IPS-11a (cell line): Measurements from ENCODE around the gene BICD1.

Experiments used
- H3K4me3 ChIP-seq: one replicate; pipeline ENCODE4 v1.5.1; 2013; ENCODE audit warnings: low read depth, low read length, control low read depth

Gene BICD1

GRCh38 chr12:32100888-32101287 is 5.8 kb upstream of the BICD1 start:
- no peak overlapping the region for H3K4me3 ChIP-seq

- H3K4me3 ChIP-seq = no peak overlapping the region
Measured at GRCh38 chr12:32102234-32102633, 4.4 kb upstream of the BICD1 start.

- H3K4me3 ChIP-seq = no peak overlapping the region
Measured at GRCh38 chr12:32104572-32105355, 1.9 kb upstream of the BICD1 start.

- peak overlapping the region; percentile 98 for H3K4me3 ChIP-seq
Measured at GRCh38 chr12:32105986-32106516, 596 bp upstream of the BICD1 start.

GRCh38 chr12:32107359-32108267 is 966 bp downstream of the BICD1 start:
- H3K4me3 ChIP-seq = peak overlapping the region; percentile 98

- H3K4me3 ChIP-seq = peak overlapping the region; percentile 98
Measured at GRCh38 chr12:32108787-32109186, 2.1 kb downstream of the BICD1 start.

- no peak overlapping the region for H3K4me3 ChIP-seq
Measured at GRCh38 chr12:32110417-32110816, 3.8 kb downstream of the BICD1 start.

GRCh38 chr12:32110942-32111341 is 4.3 kb downstream of the BICD1 start:
- no peak overlapping the region for H3K4me3 ChIP-seq

- no peak overlapping the region for H3K4me3 ChIP-seq
Measured at GRCh38 chr12:32115404-32116104, 8.9 kb downstream of the BICD1 start.

GRCh38 chr12:32116897-32117296 is 10.2 kb downstream of the BICD1 start:
- H3K4me3 ChIP-seq = no peak overlapping the region

- no peak overlapping the region for H3K4me3 ChIP-seq
Measured at GRCh38 chr12:32117316-32117715, 10.7 kb downstream of the BICD1 start.

GRCh38 chr12:32118806-32119205 is 12.2 kb downstream of the BICD1 start:
- no peak overlapping the region for H3K4me3 ChIP-seq

- no peak overlapping the region for H3K4me3 ChIP-seq
Measured at GRCh38 chr12:32120419-32120818, 13.8 kb downstream of the BICD1 start.

GRCh38 chr12:32124637-32125036 is 18.0 kb downstream of the BICD1 start:
- H3K4me3 ChIP-seq = no peak overlapping the region

- no peak overlapping the region for H3K4me3 ChIP-seq
Measured at GRCh38 chr12:32125455-32126084, 18.9 kb downstream of the BICD1 start.

- H3K4me3 ChIP-seq = no peak overlapping the region
Measured at GRCh38 chr12:32126720-32127119, 20.1 kb downstream of the BICD1 start.

- H3K4me3 ChIP-seq = no peak overlapping the region
Measured at GRCh38 chr12:32131666-32132065, 25.0 kb downstream of the BICD1 start.

GRCh38 chr12:32134101-32134888 is 27.6 kb downstream of the BICD1 start:
- H3K4me3 ChIP-seq = no peak overlapping the region

- no peak overlapping the region for H3K4me3 ChIP-seq
Measured at GRCh38 chr12:32135967-32136366, 29.3 kb downstream of the BICD1 start.

GRCh38 chr12:32136404-32136803 is 29.8 kb downstream of the BICD1 start:
- H3K4me3 ChIP-seq = no peak overlapping the region
